ENCODE data around the gene SHOX. TPM values are rescaled to one million over a fixed set of nuclear protein-coding genes. Genes with fewer than 3 reads are reported as not detected.

Gene SHOX
- not detected in 2 replicates for total RNA-seq

DNA sequence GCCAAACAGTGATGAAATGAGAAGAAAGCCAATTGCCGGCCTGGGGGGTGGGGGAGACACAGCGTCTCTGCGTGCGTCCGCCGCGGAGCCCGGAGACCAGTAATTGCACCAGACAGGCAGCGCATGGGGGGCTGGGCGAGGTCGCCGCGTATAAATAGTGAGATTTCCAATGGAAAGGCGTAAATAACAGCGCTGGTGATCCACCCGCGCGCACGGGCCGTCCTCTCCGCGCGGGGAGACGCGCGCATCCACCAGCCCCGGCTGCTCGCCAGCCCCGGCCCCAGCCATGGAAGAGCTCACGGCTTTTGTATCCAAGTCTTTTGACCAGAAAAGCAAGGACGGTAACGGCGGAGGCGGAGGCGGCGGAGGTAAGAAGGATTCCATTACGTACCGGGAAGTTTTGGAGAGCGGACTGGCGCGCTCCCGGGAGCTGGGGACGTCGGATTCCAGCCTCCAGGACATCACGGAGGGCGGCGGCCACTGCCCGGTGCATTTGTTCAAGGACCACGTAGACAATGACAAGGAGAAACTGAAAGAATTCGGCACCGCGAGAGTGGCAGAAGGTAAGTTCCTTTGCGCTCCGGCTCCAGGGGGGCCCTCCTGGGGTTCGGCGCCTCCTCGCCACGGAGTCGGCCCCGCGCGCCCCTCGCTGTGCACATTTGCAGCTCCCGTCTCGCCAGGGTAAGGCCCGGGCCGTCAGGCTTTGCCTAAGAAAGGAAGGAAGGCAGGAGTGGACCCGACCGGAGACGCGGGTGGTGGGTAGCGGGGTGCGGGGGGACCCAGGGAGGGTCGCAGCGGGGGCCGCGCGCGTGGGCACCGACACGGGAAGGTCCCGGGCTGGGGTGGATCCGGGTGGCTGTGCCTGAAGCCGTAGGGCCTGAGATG, at the start of gene SHOX:
Gene SHOX (plus strand): TSS at position 180 of the 885 bp plus-strand sequence. CDS start 107 bp downstream, at position 287.

Other genes starting within 250 kb of the SHOX start
- 13.6 and 13.8 TPM in 2 replicates for gene PPP2R3B, start 243.9 kb upstream of the SHOX start, total RNA-seq